CD4-positive, alpha-beta T cell (primary cell): ENCODE results near the gene RIPOR3. TPM values are rescaled to one million over a fixed set of nuclear protein-coding genes. Genes with fewer than 3 reads are reported as not detected.
"Not testable (repeated sequence)": the region's sequence is repeated elsewhere in the genome, so short reads cannot be mapped to it uniquely, and the experiment has no call there.

Source experiments
- ATAC-seq: fragments of 200-7000 bp; cut with Tn5 transposase; one replicate; pipeline ENCODE4 v1.10.0; 2022; ENCODE audit warnings: mild to moderate bottlenecking; ENCODE audit not compliant: poor library complexity
- CTCF ChIA-PET: fragments of 350-600 bp; sonication (Branson Sonifier 250); formaldehyde crosslinking; loops from one replicate; lab custom pipeline; 2021; ENCODE audit warnings: antibody characterized with exemption, inconsistent platforms; lab: Charles Lee
- POLR2A ChIA-PET: fragments of 350-600 bp; sonication (Branson Sonifier 250); formaldehyde crosslinking; loops from one replicate; lab custom pipeline; 2021; ENCODE audit warnings: antibody characterized with exemption, inconsistent platforms; lab: Charles Lee
- DNase-seq, 14 experiments: peaks; one replicate each; pipeline ENCODE4 v3.0.0-alpha.2; 2013 to 2020; ENCODE audit warnings: mixed read lengths in 2 of 14
- H3K27ac ChIP-seq, 2 donors: one replicate each; pipeline versions ENCODE4 v1.5.1 to v1.7.0; 2013; ENCODE audit warnings: low read length in 2 of 2, low read depth in 1 of 2, mild to moderate bottlenecking in 1 of 2
- H3K27me3 ChIP-seq, 2 experiments: 1 replicate in 1 of 2; 2 replicates in 1 of 2; pipeline versions ENCODE4 v1.6.1 to v1.7.0; 2013; ENCODE audit warnings: low read length in 2 of 2, control low read depth in 1 of 2, mild to moderate bottlenecking in 1 of 2, moderate library complexity in 1 of 2; ENCODE audit not compliant: insufficient read depth in 2 of 2, control insufficient read depth in 1 of 2
- H3K36me3 ChIP-seq: one replicate; pipeline ENCODE4 v1.6.1; 2013; ENCODE audit warnings: low read length, control low read depth; ENCODE audit not compliant: insufficient read depth
- H3K4me1 ChIP-seq: one replicate; pipeline ENCODE4 v1.6.1; 2013; ENCODE audit warnings: low read length, control low read depth; ENCODE audit not compliant: insufficient read depth
- H3K4me3 ChIP-seq: one replicate; pipeline ENCODE4 v1.5.1; 2013; ENCODE audit warnings: mild to moderate bottlenecking, low read length, moderate library complexity
- H3K9me3 ChIP-seq, 2 experiments: 1 replicate in 1 of 2; 2 replicates in 1 of 2; pipeline versions ENCODE4 v1.6.1 to v1.7.0; 2013; ENCODE audit warnings: low read length in 2 of 2, mild to moderate bottlenecking in 2 of 2, control low read depth in 1 of 2, moderate library complexity in 1 of 2; ENCODE audit not compliant: control insufficient read depth in 1 of 2, insufficient read depth in 1 of 2
- H3K27ac Mint-ChIP-seq: one replicate; pipeline ENCODE4 v1.8.0; 2020; ENCODE audit warnings: mixed read lengths
- H3K27me3 Mint-ChIP-seq: one replicate; pipeline ENCODE4 v1.8.0; 2021; ENCODE audit warnings: mixed read lengths
- H3K36me3 Mint-ChIP-seq: one replicate; pipeline ENCODE4 v1.8.0; 2021; ENCODE audit warnings: low read depth, mixed read lengths
- H3K4me1 Mint-ChIP-seq: one replicate; pipeline ENCODE4 v1.8.0; 2021; ENCODE audit warnings: low read depth, mixed read lengths
- H3K4me3 Mint-ChIP-seq: one replicate; pipeline ENCODE4 v1.8.0; 2020; ENCODE audit warnings: mild to moderate bottlenecking, mixed read lengths
- H3K9me3 Mint-ChIP-seq: one replicate; pipeline ENCODE4 v1.8.0; 2020; ENCODE audit warnings: mixed read lengths
- CTCF ChIP-seq: fragments of 200-600 bp; IDR thresholded peaks from one replicate; pipeline ENCODE4 v1.8.0; 2022; ENCODE audit warnings: antibody characterized with exemption, mild to moderate bottlenecking
- intact Hi-C, 2 experiments: fragments of 100-400 bp; cut with DNase I in 1 of 2; cut with micrococcal nuclease in 1 of 2; formaldehyde crosslinking; loops; one replicate each; pipeline versions ENCODE4 v1.15.1 to v1.9.0; 2023 to 2025; cut with DNase I, micrococcal nuclease
- total RNA-seq, 174 experiments: library from RNA in 2 of 174; stranded (reverse) in 2 of 174; gene quantifications; one replicate each; pipeline ENCODE4 v1.2.3 and lab custom pipeline; 2021 to 2026

Gene RIPOR3
- total RNA-seq, 2 experiments from 2014 or later, result not detected

- Histone ChIP-seq H3K4me3 (no peak overlapping the region), H3K9me3 (no peaks in the 10 kb centered on the region), H3K27me3 (no peaks in the 10 kb centered on the region), H3K36me3 (peaks cover 70% of the 10 kb centered on the region), H3K4me1 (peaks cover 32% of the 10 kb centered on the region), H3K27ac (no peak overlapping the region)
- CTCF ChIA-PET, result interaction anchor here (1.4 to 2.2 kb wide), 2 partner anchors 15 to 36 kb away, joined by 3 to 7 read pairs; no protein-coding TSS in a partner anchor
- ATAC-seq (no peak), DNase-seq (no peak)
- H3K4me1 Mint-ChIP-seq, result peaks cover 71% of the 10 kb centered on the region
- H3K9me3 Mint-ChIP-seq, result no peaks in the 10 kb centered on the region
- POLR2A ChIA-PET, result no interaction called here
- H3K4me3 Mint-ChIP-seq, result no peak overlapping the region
- H3K36me3 Mint-ChIP-seq, result peaks cover 84% of the 10 kb centered on the region
- no peaks in the 10 kb centered on the region for H3K27me3 Mint-ChIP-seq
- intact Hi-C loops, result loop anchor here in 1 of 2 experiments (5.0 kb wide), 1 partner anchor 61 kb away; the partner anchor contains the start of gene PTPN1
- peak overlapping the region; percentile 72 for H3K27ac Mint-ChIP-seq
- no peak for TF ChIP-seq CTCF
These were observed 118.2 kb downstream of the RIPOR3 start for GRCh38 chr20:50572938-50573777.

GRCh38 chr20:50571466-50571865 is 119.9 kb downstream of the RIPOR3 start:
- Histone ChIP-seq H3K27ac (no peak overlapping the region), H3K4me1 (peaks cover 32% of the 10 kb centered on the region), H3K4me3 (no peak overlapping the region), H3K9me3 (no peaks in the 10 kb centered on the region), H3K27me3 (no peaks in the 10 kb centered on the region), H3K36me3 (peaks cover 69% of the 10 kb centered on the region)
- no peak overlapping the region for H3K4me3 Mint-ChIP-seq
- H3K36me3 Mint-ChIP-seq, result peaks cover 90% of the 10 kb centered on the region
- H3K9me3 Mint-ChIP-seq, result no peaks in the 10 kb centered on the region
- ChIA-PET CTCF (no interaction called here), POLR2A (interaction anchor here (1.7 kb wide), 1 partner anchor 55 kb away, joined by 7 read pairs; no protein-coding TSS in a partner anchor)
- ATAC-seq (no peak), DNase-seq (no peak)
- no peaks in the 10 kb centered on the region for H3K27me3 Mint-ChIP-seq
- H3K4me1 Mint-ChIP-seq, result peaks cover 87% of the 10 kb centered on the region
- H3K27ac Mint-ChIP-seq, result peak overlapping the region; percentile 72
- intact Hi-C loops, result loop anchor here (2.0 to 5.0 kb wide), 2 partner anchors 59 to 95 kb away; partner anchors contain the start of gene PTPN1 (in 1 of the 2)
- TF ChIP-seq CTCF, result no peak

- no peaks in the 10 kb centered on the region for H3K27me3 ChIP-seq
- H3K36me3 ChIP-seq, result peaks cover 70% of the 10 kb centered on the region
- peak overlapping the region in 1 of 2 donors; percentile 0 for H3K27ac ChIP-seq
- peaks cover 25% of the 10 kb centered on the region for H3K4me1 ChIP-seq
- H3K4me3 ChIP-seq, result no peak overlapping the region
- ChIA-PET CTCF (interaction anchor here (0.7 to 0.9 kb wide), 3 partner anchors 51 to 66 kb away, joined by 3 read pairs; no protein-coding TSS in a partner anchor), POLR2A (interaction anchor here (0.6 to 1.7 kb wide), 6 partner anchors 50 to 863 kb away, joined by 3 to 13 read pairs (median 3); partner anchors contain the start of gene PTPN1)
- H3K9me3 Mint-ChIP-seq, result no peaks in the 10 kb centered on the region
- H3K4me3 Mint-ChIP-seq, result peak overlapping the region; percentile 8
- H3K9me3 ChIP-seq, result no peaks in the 10 kb centered on the region
- H3K36me3 Mint-ChIP-seq, result peaks cover 90% of the 10 kb centered on the region
- no peaks in the 10 kb centered on the region for H3K27me3 Mint-ChIP-seq
- DNase-seq (peak in 8 of 14 experiments; percentile 20 to 71 (median 38)), ATAC-seq (peak; percentile 79)
- peak; percentile 46 for TF ChIP-seq CTCF
- intact Hi-C loops, result loop anchor here (2.0 to 5.0 kb wide), 2 partner anchors 58 to 93 kb away; partner anchors contain the start of gene PTPN1 (in 1 of the 2)
- peak overlapping the region; percentile 43 for H3K27ac Mint-ChIP-seq
- H3K4me1 Mint-ChIP-seq, result peaks cover 78% of the 10 kb centered on the region
These were observed 121.2 kb downstream of the RIPOR3 start for GRCh38 chr20:50569864-50570836.

GRCh38 chr20:50569487-50569863 is 121.9 kb downstream of the RIPOR3 start:
- H3K4me3 ChIP-seq, ATAC-seq, H3K4me3 Mint-ChIP-seq, H3K9me3 ChIP-seq, CTCF ChIA-PET, H3K27me3 ChIP-seq, intact Hi-C loops, DNase-seq, H3K27me3 Mint-ChIP-seq, H3K9me3 Mint-ChIP-seq: not testable (repeated sequence)
- Histone ChIP-seq H3K36me3 (peaks cover 70% of the 10 kb centered on the region), H3K27ac (peak overlapping the region in 1 of 2 donors; percentile 0), H3K4me1 (peaks cover 25% of the 10 kb centered on the region)
- POLR2A ChIA-PET, result interaction anchor here (1.1 kb wide), 1 partner anchor 55 kb away, joined by 3 read pairs; no protein-coding TSS in a partner anchor
- H3K36me3 Mint-ChIP-seq, result peaks cover 90% of the 10 kb centered on the region
- peak overlapping the region; percentile 43 for H3K27ac Mint-ChIP-seq
- H3K4me1 Mint-ChIP-seq, result peaks cover 72% of the 10 kb centered on the region
